Colonic mucosa (tissue), 4 donors: ENCODE results near the gene COMMD3. TPM values are rescaled to one million over a fixed set of nuclear protein-coding genes. Genes with fewer than 3 reads are reported as not detected.

Source experiments
- DNase-seq: peaks from one replicate; pipeline ENCODE4 v3.0.0-alpha.2; 2020
- H3K27ac ChIP-seq: fragments of 200-600 bp; one replicate; pipeline ENCODE4 v1.8.0; 2021
- H3K27me3 ChIP-seq: fragments of 200-600 bp; one replicate; pipeline ENCODE4 v1.8.0; 2021
- H3K36me3 ChIP-seq: fragments of 200-600 bp; one replicate; pipeline ENCODE4 v1.8.0; 2021
- H3K4me1 ChIP-seq: fragments of 200-600 bp; one replicate; pipeline ENCODE4 v1.8.0; 2021; ENCODE audit warnings: mild to moderate bottlenecking
- H3K4me3 ChIP-seq: fragments of 200-600 bp; one replicate; pipeline ENCODE4 v1.8.0; 2021
- H3K9ac ChIP-seq, 2 donors: one replicate each; pipeline ENCODE4 v1.7.0; 2013; ENCODE audit warnings: control low read depth in 2 of 2, low read depth in 2 of 2, low read length in 2 of 2
- H3K9me3 ChIP-seq: fragments of 200-600 bp; one replicate; pipeline ENCODE4 v1.8.0; 2021
- intact Hi-C: fragments of 100-400 bp; cut with DNase I; formaldehyde crosslinking; loops from one replicate; pipeline ENCODE4 v1.14.1; 2022
- total RNA-seq, 2 donors: library from RNA; stranded (reverse); fragmentation: NEBNext Ultra II Directional in 1 of 2; extraction: Animal tissue kit (Norgen Biotek cat#: 25700) in 1 of 2; gene quantifications; one replicate each; pipeline ENCODE4 v1.2.1, GENCODE V29; 2021
- TF ChIP-seq, protein P1 (sequence below): fragments of 200-600 bp; IDR thresholded peaks from one replicate; pipeline ENCODE4 v1.8.0; 2022; ENCODE audit warnings: antibody characterized with exemption, mild to moderate bottlenecking
- donor health status: healthy.
- donor health status: DM: no; HTN: no; CAD: no.
- donor health status: DM: no; HTN: no; CAD: no.

COMMD3 gene
- total RNA-seq, 2 donors from 2014 or later = 41.3 to 45.7 TPM

DNA sequence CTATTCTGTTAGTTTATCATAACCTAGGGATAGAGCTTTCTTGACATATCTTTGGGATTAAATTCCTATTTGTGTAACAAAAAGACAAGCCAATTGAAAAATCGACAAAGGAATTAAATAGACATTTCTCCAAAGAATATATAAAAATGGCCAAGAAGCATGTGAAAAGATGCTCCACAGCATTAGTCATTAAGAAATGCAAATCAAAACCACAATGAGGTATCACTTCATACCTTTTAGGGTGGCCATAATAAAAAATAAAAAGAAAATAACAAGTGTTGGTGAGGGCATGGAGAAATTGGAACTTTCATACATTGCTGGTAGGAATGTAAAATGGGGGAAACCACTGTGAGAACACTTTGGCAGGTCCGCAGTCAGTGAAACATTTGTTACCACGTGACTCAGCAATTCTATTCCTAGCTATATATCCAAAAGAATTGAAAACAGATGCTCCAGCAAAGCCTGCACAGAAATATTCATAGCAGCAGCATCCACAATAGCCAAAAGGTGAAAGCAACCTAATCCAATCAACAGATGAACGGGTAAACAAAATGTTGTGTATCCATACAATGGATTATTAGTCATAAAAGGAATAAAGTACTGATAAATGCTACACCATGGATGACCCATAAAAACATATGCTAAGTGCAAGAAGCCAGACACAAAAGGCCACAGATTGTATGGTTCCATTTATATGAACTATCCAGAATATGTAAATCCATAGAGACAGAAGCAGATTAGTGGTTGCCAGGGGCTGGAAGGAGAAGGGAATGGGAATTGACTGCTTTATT lies 49.7 kb downstream of the COMMD3 start:
- Histone ChIP-seq H3K9me3 (no peaks in the 10 kb centered on the region), H3K36me3 (no peaks in the 10 kb centered on the region), H3K9ac (no peak overlapping the region), H3K27me3 (no peaks in the 10 kb centered on the region), H3K4me3 (no peak overlapping the region), H3K27ac (no peak overlapping the region), H3K4me1 (no peaks in the 10 kb centered on the region)
- intact Hi-C loops = no loop called here
- TF ChIP-seq, protein P1, sequence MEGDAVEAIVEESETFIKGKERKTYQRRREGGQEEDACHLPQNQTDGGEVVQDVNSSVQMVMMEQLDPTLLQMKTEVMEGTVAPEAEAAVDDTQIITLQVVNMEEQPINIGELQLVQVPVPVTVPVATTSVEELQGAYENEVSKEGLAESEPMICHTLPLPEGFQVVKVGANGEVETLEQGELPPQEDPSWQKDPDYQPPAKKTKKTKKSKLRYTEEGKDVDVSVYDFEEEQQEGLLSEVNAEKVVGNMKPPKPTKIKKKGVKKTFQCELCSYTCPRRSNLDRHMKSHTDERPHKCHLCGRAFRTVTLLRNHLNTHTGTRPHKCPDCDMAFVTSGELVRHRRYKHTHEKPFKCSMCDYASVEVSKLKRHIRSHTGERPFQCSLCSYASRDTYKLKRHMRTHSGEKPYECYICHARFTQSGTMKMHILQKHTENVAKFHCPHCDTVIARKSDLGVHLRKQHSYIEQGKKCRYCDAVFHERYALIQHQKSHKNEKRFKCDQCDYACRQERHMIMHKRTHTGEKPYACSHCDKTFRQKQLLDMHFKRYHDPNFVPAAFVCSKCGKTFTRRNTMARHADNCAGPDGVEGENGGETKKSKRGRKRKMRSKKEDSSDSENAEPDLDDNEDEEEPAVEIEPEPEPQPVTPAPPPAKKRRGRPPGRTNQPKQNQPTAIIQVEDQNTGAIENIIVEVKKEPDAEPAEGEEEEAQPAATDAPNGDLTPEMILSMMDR = no peak
- no peak for DNase-seq

DNA sequence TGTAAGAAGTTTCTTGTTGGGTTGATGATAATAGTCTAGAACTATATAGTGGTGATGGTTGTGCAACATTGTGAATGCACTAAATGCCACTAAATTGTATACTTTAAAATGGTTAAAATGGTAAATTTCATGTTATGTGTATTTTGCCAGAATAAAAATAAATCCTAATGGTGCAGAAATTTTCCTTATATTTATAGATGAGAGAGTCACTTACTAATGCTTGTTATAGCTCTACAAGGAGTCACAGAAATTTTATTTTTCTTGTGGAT lies 50.2 kb downstream of the COMMD3 start:
- intact Hi-C loops = no loop called here
- Histone ChIP-seq H3K9me3 (no peaks in the 10 kb centered on the region), H3K9ac (no peak overlapping the region), H3K4me3 (no peak overlapping the region), H3K36me3 (no peaks in the 10 kb centered on the region), H3K27me3 (no peaks in the 10 kb centered on the region), H3K27ac (no peak overlapping the region), H3K4me1 (no peaks in the 10 kb centered on the region)
- DNase-seq = no peak
- TF ChIP-seq, protein P1 = no peak

DNA sequence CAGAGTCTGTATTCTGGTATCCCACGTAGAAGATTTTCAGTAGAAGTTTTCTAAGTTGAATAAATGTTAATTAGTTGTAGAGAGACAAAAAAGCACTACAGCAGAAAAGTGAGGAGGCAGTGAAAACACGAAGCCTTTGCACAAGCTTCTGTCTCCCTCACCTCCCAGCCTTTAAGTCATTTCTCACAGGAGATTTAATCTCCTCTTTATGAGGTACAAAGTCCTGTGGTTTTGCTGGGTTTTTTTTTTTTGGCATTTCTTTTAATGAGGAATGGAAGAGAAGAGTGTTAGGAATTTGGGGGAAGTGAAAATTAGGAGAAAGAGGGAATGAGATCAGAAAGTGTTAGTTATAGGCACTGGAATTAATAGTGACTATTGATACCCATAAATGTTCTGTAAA lies 50.6 kb downstream of the COMMD3 start:
- no peaks in the 10 kb centered on the region for H3K36me3 ChIP-seq
- H3K4me3 ChIP-seq = no peak overlapping the region
- H3K4me1 ChIP-seq = no peaks in the 10 kb centered on the region
- H3K9ac ChIP-seq = no peak overlapping the region
- no peaks in the 10 kb centered on the region for H3K9me3 ChIP-seq
- TF ChIP-seq, protein P1 = no peak
- DNase-seq = no peak
- H3K27ac ChIP-seq = no peak overlapping the region
- intact Hi-C loops = no loop called here
- no peaks in the 10 kb centered on the region for H3K27me3 ChIP-seq

DNA sequence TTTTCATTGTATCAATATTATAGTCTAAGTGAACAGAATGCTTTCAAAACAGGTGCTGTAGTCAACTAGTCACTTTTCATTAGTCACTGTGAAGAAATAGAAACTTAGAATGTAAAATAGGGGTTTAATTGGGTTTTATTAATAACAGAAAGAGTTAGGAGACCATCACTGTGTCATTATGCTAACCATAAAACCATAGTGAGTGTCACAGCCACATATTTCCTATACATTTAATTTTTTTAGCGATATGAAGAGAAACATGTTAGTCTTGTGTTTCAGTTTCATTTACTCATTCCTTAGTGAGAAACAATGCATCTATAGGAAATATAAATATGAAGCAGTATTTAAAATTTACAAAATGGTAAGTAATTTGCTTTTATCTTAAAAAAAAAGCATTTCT lies 51.3 kb downstream of the COMMD3 start:
- H3K4me3 ChIP-seq = no peak overlapping the region
- no peak overlapping the region for H3K27ac ChIP-seq
- no peak for DNase-seq
- no peaks in the 10 kb centered on the region for H3K27me3 ChIP-seq
- TF ChIP-seq, protein P1 = no peak
- H3K4me1 ChIP-seq = no peaks in the 10 kb centered on the region
- H3K9me3 ChIP-seq = no peaks in the 10 kb centered on the region
- H3K36me3 ChIP-seq = no peaks in the 10 kb centered on the region
- intact Hi-C loops = no loop called here
- no peak overlapping the region for H3K9ac ChIP-seq

DNA sequence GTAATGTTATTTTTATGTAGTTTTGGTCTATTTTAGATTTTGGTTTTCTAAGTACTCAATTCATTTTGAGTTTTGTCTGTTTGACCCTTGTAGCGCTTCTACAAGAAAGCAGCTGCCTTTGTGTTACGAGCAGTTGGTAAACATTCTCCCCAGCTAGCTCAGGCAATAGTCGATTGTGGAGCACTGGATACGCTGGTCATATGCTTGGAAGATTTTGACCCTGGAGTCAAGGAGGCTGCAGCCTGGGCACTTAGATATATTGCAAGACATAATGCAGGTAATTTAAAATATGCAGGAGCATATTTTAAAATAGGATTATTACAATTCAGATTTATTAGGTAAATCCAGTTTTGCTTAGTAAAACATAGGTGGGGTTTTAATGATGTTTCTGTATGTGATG lies 52.2 kb downstream of the COMMD3 start:
- Histone ChIP-seq H3K27me3 (no peaks in the 10 kb centered on the region), H3K36me3 (no peaks in the 10 kb centered on the region), H3K4me3 (no peak overlapping the region), H3K4me1 (no peaks in the 10 kb centered on the region), H3K9me3 (no peaks in the 10 kb centered on the region), H3K9ac (no peak overlapping the region), H3K27ac (no peak overlapping the region)
- intact Hi-C loops = no loop called here
- DNase-seq = no peak
- TF ChIP-seq, protein P1 = no peak
